OCI-LY7 (cell line): ENCODE data around the gene MRFAP1.

Experiments used
- CTCF ChIP-seq: fragments of 200-600 bp; sonication (generic); conservative IDR thresholded peaks from 2 replicates; pipeline ENCODE4 v1.5.1; 2014; ENCODE audit warnings: mild to moderate bottlenecking, antibody characterized with exemption, low read length, moderate library complexity, mixed read lengths
- EZH2phosphoT487 ChIP-seq: fragments of 200-600 bp; sonication (generic); IDR thresholded peaks from 2 replicates; pipeline ENCODE4 v1.6.1; 2018; ENCODE audit warnings: low read depth, borderline replicate concordance, mild to moderate bottlenecking, mixed run types, antibody characterized with exemption, low read length, moderate library complexity, mixed read lengths

GRCh38 chr4:6641971-6642320, 1.5 kb downstream of the MRFAP1 start:
- no peak for TF ChIP-seq CTCF
- TF ChIP-seq EZH2phosphoT487: no peak
